ENCODE data around the gene CEP85L.

Gene CEP85L

DNA sequence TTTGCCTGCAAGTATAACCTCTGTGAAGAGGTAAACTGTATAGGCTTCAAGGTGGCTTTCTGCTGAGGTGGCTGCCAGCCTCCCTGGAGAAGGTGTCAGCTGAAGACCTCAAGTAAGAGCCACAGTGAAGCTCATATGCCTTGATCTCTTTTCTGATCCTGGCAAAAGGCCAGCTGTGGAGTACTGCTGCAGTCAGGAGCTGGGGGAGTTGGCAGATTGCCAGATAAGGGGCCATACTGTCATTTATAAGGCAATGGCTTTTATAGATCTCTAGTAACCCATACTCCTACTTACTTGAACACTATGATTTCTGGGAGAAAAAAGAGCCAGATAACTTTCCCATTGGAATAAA is 8.8 kb upstream of the CEP85L start:
- peak in 1 of 2 donors; percentile 17 for DNase-seq (ENCODE audit: low read depth in 2 of 2)

DNA sequence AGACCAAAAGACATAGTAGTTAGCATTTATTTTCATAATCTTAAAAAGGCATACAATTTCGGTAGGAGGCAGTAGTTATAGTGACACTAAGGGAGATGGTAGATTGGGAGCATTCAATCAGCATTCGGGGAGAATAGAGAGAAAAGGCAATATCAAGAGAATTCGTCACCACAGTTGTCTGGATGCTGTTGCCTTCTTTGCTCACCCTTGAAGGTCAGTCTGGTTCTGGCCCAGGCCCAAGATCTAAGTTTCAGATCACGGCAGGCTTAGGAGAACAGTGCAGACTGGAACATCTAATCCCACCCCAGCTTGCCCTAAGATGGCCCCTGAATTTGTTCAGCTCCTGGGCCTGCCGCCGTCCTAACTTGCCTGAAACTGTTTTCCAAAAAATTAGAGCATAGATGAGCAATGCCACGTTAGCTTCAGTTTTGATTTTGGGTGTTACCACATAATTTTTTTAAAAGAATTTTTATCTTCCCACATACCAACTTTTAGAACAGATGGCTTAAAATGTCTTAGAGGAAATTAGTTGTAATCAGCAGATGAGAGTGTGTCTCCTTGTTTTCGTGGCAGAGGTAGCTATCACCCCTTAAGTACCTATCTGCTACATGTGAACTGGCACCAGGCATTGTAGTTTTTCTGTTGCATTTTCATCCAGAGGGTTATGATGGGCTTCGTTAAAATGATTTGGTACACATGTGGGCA is 8.3 kb upstream of the CEP85L start:
- no peak for DNase-seq (ENCODE audit: low read depth in 2 of 2)

DNA sequence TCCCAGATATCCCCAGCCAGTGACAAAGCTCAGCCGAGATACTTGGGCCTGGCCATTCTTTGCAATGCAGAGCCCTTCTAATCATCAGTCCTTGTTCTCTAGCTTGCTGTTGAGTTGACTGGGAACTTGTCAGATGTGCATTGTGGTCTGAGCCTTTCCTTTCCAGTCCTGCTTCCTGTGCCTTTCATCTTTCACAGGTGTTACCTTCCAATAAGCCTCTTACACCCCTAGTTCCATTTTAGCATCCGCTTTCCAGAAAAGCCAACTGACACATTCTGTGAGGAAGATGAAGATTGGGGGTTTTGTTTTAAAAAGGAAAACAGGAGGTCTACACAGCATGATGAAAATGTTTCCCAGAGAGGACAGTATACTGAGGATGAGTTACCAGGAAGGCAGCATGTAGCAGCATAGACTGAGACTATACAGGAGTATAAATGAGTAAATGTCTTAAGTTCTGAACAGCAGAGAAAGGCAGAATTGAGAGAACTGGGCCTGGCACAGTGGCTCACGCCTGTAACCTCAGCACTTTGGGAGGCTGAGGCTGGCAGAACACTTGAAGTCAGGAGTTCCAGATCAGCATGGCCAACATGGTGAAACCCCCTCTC is 5.6 kb upstream of the CEP85L start:
- no peak for DNase-seq (ENCODE audit: low read depth in 2 of 2)

DNA sequence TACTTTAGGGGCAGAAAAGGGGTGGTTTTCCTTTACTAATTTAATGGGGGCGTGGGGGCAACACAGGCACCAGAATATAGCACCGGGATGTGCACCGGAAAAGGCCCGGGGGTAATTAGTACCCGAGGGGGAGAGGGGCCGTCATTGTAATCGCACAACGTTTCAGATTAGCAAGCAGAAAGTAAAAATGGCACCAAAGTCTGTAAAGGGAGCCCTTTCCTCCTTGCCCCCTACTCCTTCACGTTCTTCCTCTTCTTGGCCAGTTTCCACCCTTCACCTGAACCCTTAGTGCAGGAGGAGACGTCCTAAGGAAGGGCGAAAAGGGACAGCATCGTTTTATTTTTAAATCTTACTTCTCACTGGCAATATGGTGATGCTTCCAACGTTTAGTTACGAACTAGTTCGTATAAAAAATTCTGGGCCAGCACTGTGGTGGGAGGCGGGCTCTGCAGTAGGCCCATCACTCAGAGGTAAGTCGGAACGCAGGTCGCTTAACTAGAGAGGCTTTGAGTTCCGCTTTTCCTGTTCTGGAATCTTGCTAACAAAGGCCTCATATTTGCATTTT is 742 bp upstream of the CEP85L start:
- DNase-seq (ENCODE audit: low read depth in 2 of 2), result no peak

DNA sequence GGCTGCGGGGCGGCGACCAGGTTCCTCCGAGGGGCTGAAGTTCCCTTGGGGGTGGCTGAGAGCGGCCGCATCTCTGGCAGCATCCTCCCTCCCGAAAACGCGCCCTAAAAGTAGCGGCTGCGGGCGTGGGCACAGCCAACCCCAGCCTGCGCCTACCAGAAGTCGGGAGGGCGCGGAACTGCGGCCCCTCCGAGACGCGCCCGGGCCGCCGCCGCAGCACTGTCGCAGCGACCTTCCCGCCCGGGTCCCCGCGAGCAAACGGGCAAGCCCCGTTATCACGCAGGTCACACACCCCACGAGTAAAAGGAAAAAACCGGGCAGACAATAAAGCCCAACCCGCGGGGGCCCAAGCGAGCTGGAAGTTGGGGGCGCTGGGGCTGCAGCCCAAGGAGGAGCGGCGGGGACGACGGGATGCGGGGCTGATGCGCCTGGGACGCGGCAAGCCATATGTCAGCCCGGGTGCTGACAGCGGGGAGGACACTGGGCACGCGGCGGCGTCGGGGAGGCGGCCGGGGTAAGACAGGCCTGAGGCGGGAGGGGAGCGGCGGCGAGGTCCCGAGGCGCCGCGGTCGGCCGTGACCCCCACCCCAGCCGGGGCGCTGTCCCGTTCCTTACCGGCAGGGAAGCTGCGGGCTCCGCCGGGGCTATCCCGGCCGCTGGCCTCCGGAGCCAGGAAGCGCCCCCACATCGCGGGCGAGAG is 659 bp downstream of the CEP85L start:
- peak; percentile 36 to 38 for DNase-seq (ENCODE audit: low read depth in 2 of 2)

DNA sequence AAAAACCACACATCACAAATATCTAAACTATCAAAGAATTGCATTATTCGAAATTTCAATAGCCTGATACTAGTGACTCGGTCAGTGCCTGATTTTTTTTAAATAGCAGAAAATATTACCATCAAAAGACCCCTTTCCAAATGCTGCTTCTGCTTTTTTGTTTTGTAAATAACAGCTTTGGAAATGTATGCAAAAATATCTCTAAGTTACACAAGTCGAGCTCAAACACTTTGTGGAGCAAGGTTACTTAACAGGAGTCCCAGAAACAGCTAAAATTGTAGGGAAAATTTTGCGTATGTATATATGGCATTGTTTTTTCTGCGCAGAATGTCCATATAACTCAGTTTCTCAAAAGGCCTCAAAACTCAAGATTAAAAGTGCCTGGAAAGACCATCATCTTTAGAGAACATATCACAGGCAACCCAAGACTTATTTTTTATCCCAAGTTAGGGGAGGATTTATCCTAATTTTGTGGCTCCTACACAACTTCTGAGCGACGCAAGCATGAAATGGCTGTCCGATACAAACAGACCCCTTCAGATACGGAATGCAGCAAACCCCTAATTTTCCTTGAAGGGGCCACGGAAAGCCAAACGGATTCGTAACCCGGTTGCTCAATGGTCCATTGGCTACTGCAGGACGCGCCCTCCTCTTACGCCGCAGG is 1.3 kb downstream of the CEP85L start:
- DNase-seq (ENCODE audit: low read depth in 2 of 2), result no peak

DNA sequence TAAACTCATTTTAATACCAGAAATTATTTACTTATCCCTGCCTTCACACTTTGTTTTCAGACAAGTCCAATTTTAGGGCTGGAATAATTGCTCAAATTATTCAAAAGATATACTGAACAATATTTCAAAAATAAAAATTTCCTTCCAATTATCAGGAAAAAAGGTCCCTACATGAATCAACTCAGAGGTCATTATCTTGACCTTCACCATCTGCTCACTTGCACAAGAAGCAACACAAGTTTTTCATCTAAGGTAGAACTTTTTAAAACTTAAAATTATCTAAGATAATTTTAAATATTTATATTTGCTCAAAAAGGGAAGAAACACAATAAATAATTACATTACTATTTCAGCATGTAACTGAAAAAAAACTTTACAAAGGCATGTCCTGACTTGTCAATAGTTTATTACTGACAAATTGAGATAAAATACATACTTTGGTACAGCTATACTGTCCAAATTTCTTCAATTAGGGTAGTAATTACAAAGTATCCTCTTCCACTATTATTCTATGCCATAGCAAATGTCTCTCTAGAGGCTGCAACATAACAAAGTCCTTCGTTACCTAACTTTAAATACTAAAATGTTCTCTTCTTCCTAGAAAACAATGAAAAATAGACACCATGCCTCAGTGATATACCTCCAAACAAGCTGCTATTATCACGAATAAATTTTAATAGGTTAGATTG is 2.4 kb downstream of the CEP85L start:
- no peak for DNase-seq (ENCODE audit: low read depth in 2 of 2)

DNA sequence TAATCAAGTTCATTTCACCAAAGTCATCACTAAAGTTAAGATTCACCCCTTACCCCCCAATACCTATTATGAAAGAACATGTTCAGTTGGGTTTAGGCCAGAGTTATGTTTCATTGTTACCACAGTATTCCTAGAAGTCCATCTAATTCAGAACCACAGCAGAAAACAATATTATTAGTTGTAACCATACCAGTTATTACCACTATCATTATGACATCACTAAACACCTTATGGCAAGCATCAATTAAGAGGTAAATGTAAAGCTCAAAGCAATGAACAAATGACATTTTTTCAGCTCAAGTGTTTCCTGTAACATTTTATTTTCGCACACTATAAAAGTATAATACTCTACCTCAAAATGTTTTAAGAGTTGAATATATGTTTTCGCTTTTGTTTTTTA is 4.4 kb downstream of the CEP85L start:
- no peak for DNase-seq (ENCODE audit: low read depth in 2 of 2)

DNA sequence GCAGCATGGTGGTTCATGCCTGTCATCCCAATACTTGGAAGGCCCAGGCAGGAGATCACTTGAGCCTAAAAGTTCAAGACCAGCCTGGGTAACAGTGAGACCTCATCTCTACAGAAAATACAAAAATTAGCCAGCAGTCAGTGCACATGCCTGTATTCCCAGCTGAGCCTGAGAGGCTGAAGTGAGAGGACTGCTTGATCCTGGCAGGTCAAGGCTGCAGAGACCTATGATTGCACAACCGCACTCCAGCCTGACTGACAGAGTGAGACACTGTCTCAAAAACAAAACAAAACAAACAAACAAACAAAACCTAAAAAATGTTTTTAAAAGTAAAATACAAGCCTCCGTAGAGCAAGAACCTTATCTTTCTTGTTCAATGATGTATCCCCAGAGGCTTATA is 6.0 kb downstream of the CEP85L start:
- DNase-seq (ENCODE audit: low read depth in 2 of 2), result no peak

DNA sequence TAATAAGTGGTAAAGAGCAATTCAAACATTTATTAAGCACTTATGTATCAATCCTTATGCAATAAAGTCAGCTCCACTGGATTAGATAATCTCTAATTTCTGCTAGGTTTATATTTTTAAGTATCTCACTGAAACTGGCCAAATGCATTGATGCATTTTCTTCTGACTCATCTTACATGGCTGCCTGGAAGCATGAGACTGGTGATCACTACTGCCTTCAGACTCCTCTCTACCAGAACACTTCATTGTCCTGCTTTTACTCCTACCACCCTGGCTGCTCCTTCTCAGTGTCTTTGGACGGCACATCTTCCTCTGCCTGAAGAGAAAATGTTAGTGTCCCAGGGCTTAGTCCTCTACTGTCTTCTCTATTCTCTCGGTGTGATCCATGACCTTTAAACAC is 7.4 kb downstream of the CEP85L start:
- DNase-seq (ENCODE audit: low read depth in 2 of 2), result no peak

DNA sequence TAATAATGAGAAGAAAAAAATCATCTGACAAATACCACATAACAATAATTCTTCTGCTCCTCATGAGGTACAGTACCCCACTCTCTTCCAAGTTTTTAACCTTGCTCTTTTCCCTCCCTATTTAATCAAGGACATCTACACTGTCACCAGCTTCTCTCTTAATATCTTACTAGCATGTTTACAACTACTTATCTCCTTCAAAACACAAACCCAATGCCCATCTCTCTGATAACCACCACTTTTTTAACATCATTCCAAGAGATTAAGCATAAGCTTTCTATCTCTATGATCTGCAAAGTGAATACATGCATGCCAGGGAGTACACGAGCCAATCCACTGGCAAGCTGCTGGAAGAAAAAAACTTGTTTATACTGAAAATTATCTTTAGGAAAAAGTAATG is 10.3 kb downstream of the CEP85L start:
- no peak for DNase-seq (ENCODE audit: low read depth in 2 of 2)

DNA sequence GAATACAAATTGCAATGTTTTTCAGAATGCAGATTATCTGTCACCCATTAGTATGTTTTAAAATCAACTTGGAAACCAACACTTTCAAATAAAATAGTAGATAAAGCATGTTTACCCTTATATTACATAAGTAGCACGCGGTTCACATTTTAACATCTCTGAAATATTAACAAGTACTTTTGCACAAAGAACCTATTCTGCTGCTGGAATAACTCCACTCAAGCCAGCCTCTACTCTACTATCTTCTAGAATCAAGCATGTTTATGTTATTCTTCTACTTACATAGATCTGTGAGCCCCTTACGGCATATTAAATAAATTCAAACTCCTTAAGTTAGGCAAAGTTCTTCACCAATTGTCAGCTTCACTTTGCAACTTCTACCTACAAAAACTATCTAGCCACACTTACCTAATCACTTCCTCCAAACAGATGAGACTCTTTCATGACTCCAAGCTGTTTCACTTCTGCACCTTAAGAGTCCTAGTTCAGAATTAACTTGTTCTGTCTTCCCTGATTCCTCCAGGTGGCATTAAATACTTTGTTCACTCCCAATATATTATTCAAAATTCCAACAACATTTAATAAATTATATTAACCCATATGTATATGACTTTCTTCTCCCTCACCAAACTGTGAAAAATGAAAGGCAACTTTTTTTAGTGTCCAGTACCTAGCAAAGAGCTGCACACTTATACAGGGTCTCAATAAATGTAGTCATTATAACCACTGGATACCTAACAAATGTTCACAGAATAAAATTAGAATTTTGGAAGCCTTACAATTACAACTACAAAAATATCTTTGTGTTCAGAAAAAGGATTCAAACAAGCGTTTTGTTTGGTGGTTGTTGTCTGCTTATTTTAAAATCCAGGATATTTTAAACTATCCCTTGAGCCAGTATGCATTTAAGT is 12.1 kb downstream of the CEP85L start:
- DNase-seq (ENCODE audit: low read depth in 2 of 2), result no peak

DNA sequence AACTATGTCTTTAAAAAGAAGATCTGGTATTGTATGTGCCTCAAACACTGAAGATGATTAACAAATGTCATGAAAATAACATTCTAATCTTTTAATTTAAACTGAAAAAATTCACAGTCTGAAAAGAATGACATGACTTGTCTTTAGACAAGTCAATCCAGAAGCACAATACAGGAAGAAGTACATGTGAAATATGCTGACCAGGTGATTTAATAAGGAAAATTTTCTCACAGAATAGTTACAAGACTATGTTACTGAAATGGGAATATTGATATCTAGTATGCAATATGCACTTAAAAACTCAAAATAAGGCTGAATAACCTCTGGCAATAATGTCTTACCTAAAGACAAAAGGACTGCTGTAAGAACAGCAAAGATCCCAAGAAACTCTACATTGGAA is 13.1 kb downstream of the CEP85L start:
- no peak for DNase-seq (ENCODE audit: low read depth in 2 of 2)

DNA sequence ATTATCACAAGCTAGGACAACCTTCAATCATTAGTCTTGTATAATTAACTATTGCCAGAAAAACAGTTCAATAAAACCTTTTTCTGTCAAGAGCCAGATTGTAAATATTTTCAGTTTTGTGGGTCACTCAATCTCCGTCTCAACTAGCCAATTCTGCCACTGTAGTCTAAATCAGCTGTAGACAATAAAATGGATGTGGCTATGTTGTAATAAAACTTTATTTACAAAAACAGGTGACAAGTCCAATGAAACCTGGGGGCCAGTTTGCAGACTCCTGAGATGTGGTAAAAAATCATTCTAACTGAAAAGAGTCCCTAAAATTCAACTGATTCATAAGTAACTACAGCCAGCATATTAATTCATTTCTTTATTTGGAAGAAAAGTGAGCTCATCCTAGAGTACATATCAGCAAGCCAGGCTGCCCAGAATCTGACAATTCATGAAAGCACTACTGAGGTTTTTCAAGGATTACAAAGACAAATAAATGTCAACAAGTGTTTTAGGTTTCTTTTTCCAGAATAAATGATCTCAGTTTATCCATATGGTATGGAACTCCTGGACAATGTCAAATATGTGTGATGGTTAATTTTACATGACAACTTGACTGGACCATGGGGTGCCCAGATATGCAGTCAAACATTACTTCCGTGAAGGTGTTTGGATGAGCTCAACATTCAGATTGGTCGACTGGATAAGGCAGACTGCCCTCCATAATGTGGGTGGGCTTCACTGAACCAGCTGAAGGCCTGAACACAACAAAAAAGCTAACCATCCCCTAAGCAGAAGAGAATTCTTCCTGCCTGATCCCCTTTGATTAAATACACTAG is 15.3 kb downstream of the CEP85L start:
- no peak for DNase-seq (ENCODE audit: low read depth in 2 of 2)

DNA sequence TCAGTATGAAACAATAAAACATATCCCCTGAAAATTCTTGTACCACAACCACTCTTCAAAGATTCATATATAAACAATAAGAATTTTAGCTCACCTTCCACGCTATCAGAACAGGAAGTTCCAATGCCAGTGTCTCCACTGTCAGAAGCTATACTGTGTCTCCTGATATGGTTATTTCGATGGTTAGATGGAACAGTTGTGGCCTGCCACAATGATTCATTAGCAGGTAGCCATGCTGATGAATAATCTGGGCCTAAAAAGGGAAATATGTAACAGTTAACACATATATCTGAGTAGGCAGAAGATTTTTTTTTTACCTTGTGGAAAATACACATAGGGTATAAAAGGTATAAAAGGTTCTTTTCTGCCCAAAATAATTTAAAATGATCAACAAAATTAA is 19.0 kb downstream of the CEP85L start:
- DNase-seq (ENCODE audit: low read depth in 2 of 2), result no peak

DNA sequence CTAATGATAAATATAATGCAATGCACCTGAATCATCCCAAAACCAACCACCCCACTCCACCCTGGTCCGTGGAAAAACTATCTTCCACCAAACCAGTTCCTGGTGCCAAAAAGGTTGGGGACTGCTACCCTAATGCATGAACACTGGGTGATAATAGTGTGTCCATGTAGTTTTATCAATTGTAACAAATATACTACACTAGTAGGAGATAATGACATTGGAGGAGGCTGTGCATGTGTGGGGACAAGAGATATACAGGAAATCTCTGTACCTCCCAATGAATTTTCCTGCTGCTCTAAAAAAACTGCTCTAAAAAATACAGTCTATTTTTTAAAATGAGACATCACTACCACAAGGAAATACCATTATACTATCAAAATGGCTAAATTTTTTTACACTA is 20.5 kb downstream of the CEP85L start:
- no peak for DNase-seq (ENCODE audit: low read depth in 2 of 2)

DNA sequence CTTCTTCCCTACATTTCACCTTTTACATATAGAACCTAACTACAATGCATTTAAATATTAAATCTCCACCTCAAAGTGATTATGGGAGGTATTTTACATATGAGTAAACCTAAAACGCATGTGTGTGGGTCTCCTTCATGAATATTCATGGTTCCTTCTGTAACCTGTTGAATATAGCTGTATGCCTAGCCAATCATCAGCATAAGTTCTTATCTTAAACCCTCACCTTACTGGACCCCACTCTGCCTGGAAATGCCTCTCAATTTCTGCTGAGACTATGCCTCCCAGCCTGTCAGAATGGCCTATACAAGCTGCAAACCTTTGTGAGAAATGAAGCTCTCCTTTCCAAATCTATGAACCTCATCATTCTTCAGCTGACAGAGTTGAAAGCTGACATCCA is 21.3 kb downstream of the CEP85L start:
- DNase-seq (ENCODE audit: low read depth in 2 of 2), result no peak

DNA sequence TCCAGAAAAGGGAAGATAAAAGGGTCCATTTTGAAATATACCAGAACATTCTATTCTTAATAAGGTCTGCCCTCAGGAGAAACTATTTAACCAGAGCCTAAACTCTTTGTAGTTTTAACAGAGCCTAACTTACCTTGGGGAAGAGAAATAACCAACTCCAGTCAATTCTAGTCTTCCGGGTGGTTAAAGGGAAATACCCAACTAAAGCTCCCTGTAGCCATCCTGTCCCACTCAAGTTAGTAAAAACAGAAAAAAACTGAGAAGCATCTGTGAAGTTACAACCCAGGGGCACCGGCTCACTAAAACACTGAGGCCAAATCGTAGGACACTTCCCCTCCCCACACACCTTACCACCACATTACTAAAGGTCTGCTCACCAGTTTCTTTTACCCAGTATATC is 23.7 kb downstream of the CEP85L start:
- DNase-seq (ENCODE audit: low read depth in 2 of 2), result no peak

DNA sequence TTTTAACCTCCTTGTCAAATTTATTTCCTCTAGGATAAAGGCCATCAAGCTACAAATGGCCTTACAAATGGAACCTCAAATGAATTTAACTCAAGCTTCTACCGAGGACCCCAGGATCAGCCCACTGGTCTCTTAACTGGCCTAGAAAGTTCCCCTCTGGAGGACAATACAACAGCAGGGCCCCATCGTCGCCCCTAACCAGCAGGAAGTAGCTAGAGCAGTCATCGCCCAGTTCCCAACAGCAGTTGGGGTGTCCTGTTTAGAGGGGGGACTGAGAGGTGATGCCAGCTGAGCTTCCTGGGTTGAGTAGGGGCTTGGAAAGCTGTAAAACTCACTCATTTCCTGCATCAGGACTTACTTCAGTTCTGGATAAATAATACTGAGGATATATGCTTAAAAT is 25.6 kb downstream of the CEP85L start:
- no peak for DNase-seq (ENCODE audit: low read depth in 2 of 2)

Data from stimulated activated CD8-positive, alpha-beta memory T cell treated with anti-CD3 and anti-CD28 coated beads, Interleukin-15, amount 100 ng/mL, for 48 hours (primary cell).